Smooth muscle cell of the brain vasculature (primary cell): ENCODE data around the gene FKBP3.
"Not testable (repeated sequence)": the region's sequence is repeated elsewhere in the genome, so short reads cannot be mapped to it uniquely, and the experiment has no call there.

Source experiments
- DNase-seq: peaks from one replicate; pipeline ENCODE4 v3.0.0-alpha.2; 2012; ENCODE audit warnings: low read depth, low spot score

Gene FKBP3

DNA sequence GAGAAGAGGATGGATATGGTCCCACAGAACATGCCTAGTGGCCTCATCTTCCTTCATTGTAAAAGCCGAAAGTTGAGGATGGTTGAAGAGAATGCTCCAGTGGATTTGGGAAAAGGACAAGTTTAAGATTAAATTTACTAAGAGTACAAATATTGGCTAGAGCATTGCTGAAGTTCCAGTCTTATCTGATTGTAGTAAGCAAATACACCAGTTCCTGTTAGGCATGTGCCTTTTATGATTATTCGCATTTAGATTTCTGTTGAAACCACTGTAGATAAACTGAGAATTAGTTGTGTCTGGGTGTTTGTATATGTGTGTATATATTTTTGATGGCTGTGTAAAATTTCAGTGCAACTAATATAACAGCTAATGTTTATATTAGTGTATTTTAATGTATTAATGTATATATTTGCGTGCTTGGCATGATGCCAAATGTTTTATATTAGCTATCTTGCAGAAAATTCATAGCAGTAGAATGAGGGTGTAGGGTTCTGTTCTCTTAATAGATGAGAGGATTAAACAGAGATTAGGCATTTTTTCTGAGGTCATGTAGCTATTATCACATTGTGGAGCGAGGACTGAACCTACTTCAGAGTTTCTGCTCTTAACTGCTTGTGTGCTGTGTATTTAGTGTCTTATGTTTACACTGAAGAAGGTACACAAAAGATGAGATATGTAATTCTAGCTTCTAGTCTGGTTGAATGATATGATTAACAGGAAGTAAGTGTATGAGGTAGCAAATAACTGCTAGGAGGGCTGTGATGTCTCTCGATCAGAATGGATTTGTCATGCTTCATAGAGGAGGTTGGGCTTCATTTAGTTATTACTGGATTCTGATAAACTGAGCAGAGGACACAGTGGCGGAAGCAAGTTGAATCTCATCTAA lies 21.1 kb downstream of the FKBP3 start:
- no peak for DNase-seq

DNA sequence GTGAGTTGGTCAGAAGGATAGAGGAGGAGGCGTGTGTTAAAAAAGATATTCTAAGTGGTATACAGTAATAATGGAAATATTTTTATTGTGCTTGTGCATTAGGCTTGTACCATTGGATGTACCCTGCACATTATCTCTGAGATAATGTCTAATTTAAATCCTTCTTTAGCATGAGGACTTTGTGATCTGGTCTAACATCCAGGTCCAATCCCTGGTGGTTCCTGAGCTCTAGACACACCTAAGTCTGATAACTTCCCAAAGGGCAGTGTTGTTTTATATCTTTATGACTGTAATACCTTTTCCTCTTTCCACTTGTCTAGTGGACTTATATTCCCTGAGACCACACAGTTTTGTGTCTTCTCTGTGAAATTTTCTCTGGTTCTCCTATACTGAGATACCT lies 29.7 kb downstream of the FKBP3 start:
- DNase-seq: no peak

DNA sequence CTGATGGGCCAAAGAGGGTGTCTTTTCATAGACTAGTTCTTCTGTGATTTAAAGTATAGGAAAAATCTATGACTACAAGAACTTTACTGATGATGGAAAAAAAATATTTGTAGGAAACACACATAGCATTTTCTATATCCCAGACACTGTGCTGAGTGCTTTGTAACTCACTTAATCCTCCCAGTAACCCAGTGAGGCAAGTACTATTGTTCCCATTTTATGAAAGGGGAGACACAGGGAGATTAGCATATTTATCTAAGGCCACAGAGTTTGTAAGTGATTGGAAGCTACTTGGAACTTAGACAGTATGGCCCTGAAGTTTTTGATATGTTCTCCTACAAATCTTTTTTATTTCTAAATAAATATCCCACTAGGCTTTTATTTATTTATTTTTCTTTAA lies 30.5 kb downstream of the FKBP3 start:
- DNase-seq: no peak

DNA sequence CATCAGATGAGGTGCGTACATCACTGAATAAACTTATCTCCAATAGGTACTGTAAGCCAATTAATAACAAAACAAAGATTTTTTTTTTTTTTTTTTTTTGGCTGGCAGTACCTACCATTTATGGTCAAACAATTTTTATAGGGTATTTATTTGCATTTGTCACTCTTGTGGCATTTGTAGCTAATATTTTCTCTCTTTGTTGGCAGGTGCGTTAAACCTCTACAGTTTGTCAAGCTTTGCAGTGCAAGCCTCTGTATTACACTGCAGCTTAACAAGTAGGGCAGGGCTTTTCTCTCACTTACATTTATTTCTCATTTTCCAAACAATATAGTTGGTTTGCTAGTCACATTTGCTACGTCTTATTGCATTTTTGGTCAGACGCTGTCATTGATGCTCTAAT lies 38.1 kb downstream of the FKBP3 start:
- no peak for DNase-seq

DNA sequence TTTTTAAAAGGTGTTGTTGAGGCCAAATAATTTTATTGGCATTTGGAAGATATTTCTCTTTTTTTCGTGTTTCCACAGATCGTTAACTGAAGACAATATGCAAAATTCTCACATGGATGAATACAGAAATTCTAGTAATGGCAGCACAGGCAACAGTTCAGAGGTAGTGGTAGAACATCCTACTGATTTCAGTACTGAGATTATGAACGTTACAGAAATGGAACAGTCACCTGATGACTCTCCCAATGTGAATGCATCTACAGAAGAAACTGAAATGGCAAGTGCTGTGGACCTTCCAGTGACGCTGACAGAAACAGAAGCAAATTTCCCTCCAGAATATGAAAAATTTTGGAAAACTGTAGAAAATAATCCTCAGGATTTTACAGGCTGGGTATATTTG lies 39.1 kb downstream of the FKBP3 start:
- no peak for DNase-seq

DNA sequence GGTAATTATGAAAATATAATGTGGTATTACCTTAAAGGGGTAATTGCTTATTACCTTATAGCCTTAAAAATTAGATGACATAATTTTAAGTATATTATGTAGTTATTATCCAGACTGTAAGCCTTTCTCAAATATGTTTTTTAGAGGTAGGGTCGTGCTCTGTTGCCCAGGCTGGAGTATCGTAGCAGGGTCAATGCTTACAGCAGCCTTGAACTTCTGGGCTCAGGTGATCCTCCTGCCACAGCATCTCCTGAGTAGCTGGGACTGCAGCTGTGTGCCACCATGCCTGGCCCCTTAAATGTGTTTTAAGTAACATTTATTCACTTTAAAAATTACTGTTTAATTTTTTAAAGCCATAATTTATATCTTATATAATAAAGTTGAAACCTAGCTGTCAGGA lies 40.0 kb downstream of the FKBP3 start:
- no peak for DNase-seq

DNA sequence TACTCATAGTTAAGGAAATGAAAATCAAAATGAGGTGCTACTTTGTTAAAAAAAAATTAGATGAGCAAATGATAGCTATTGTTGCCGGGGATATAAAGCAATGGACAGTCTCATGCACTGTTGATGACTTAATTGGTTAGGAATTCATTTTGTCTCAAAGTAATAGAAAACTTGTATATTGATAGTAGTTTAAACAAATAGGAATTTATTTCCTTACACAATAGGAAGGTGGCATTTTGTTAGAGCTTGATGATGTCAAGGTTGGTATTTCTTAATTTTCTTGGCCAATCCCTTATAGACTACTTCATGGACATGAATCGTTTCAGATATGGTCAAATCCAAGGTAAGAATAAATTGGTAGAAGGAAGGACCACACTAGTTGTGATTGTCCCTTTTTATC lies 42.6 kb downstream of the FKBP3 start:
- no peak for DNase-seq

DNA sequence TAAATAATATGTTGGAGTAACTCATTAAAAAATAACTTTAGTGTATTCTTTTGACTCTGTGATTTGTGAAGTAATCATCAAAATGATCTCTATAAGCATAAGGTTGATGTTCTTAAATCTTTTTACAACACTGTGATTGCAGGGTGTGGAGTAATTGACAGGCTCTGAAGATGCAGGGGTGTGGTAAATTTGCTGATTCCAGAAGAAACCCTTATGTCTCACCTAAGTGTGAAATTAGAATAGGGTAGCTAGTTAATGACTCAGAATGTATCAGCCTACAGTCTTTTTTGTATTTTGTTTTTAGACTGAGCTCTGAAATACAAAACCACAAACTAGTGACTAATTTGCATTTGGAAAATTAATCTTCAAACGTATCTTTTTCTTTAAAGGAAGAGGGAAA lies 44.5 kb downstream of the FKBP3 start:
- no peak for DNase-seq

DNA sequence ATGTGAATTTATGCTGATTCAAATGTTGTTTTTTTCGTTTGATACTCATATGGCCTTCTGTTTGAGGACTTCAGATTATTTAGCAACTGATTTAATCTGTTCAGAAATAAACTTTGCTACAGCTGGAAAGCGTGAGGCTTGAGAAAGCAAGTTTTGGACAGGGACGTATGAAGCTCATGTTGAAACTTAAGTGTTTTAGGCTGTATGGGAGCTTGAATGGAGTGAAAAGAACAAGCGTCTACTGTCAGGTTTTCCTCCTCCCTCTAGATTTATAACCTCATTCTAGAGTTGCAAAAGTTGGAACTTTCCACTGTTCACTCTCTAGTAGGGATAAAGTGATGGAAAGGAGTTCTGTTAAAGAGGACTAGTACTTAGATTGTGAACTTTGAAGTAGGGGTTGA lies 49.3 kb downstream of the FKBP3 start:
- no peak for DNase-seq

DNA sequence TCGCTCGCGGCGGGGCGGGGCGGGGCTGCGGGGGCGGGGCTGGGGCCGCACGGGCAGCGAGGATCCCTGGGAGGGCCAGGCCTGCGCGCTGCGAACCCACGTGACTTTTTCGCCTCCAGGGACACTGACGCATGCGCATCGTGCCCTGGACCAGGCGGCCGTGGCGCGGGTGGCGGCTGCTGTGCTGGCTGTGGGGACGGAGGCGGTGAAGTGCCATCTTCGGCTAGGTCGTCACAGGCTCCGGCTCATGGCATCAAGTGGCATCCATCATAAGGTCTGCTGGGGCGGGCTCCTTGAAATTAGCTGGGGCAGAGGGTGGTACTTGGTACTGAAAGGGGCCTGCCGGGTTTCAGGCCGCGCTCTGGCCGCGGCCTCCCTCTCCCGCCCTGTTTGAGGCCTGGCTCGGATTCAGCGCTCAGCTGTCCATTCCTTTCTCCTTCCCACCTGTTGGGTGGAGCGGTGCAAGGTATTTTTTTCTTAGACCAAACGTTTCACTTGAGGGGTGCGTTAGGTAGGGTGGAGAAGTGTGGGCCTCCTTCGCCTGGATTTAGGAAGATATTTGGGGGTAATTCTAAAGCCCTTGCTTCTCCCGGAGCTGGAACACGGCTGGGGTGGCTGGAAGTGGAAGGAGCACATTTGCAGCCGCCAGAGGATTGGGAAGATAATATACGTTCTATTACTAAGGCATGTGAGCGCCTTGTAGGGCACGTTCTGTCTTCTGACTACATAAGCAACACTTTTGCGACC lies 50.1 kb downstream of the FKBP3 start, which contains the start of gene PRPF39:
PRPF39 (plus strand) TSS at position 141 of the 747 bp plus-strand sequence. CDS start 11,124 bp downstream, outside the sequence.
- peak; percentile 77 for DNase-seq

DNA sequence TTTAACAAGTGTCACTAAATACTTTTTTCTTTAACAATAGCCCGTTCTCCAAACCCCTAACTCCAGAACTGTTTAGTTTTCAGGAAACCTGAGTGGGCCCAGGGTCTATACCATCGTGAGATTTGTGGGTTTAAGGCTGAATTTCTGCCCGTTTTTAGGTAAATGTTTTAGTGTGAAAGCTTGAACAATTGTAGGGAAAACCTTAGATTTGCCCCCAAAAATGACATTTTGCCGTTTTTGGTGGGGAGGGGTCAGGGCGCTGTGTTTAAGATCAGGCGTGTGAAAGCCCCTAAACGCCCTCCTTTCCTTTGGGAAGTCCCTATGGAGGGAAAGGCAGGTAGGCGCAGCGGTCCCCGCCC lies 50.7 kb downstream of the FKBP3 start:
- no peak for DNase-seq

DNA sequence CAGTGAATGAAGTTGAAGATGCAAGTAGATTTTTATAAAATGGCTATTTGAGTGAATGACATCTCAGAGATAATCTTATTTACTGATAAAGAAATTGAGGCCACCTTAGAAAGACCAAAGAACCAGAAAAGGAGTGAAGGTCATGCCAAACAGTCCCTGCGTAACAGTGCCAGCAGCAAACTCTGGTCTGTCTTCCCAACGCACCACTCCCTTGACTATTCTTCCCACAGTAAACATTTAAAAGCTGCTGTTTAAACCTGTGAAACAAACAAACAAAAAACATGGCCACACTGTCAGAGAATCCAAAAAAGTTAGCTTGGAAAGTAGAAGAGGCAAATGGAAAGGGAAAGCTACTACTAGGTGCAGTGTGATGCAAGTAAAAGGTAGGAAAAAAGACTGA lies 51.9 kb downstream of the FKBP3 start:
- DNase-seq: no peak

DNA sequence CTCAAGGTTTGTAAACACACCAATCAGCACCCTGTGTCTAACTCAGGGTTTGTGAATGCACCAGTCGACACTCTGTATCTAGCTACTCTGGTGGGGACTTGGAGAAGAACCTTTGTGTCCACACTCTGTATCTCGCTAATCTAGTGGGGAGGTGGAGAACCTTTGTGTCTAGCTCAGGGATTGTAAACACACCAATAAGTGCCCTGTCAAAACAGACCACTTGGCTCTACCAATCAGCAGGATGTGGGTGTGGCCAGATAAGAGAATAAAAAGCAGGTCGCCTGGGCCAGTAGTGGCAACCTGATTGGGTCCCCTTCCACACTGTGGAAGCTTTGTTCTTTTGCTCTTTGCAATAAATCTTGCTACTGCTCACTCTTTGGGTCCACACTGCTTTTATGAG lies 53.2 kb downstream of the FKBP3 start:
- DNase-seq: not testable (repeated sequence)

DNA sequence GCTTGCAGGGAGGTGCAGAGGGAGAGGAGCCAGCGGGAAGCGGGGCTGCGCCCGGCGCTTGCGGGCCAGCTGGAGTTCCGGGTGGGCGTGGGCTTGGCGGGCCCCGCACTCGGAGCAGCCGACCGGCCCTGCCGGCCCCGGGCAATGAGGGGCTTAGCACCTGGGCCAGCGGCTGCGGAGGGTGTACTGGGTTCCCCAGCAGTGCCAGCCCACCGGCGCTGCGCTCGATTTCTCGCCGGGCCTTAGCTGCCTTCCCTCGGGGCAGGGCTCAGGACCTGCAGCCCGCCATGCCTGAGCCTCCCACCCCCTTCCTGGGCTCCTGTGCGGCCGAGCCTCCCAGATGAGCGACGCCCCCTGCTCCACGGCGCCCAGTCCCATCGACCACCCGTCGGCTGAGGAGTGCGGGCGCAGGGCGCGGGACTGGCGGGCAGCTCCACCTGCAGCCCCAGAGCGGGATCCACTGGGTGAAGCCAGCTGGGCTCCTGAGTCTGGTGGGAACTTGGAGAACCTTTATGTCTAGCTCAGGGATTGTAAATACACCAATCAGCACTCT lies 53.8 kb downstream of the FKBP3 start:
- not testable (repeated sequence) for DNase-seq

DNA sequence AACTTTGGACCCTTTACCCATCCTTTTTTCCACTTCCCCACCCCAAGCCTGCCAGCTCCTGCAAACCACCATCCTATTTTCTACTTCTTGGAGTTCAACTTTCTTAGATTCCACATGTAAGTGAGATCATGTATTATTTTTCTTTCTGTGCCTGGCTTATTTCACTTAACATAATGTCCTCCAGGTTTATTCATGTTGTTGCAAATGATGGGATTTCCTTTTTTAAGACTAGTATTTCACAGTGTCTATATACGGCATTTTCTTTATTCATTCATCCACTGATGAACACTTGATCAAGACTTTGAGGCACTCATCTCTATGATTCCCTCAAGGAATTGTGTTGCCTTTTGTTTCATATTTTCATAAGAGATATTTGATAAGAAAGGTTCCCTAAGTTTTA lies 56.0 kb downstream of the FKBP3 start:
- no peak for DNase-seq

DNA sequence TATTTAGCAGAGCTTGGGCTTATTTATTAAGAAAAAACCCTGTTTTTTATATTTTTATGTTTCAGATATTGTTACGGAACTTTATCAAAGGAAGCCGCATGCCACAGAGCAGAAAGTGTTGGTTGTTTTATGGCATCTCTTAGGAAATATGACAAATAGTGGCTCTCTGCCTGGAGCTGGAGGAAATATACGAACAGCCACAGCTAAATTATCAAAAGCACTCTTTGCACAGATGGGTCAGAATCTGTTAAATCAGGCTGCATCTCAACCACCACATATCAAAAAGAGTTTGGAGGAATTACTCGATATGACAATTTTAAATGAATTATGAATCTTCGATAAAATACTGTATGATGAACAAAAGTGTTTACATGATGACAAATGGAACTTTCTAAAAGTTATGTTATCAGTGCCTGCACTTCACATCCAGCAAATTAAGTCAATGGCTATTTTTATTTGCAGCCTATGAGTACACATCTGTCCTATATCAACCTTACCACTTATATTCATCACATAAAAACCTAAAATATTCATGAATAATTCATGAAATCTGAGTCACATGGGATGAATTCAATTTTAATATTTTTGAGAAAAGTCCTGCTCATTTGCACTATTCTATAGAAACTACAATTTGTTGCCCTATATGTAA lies 60.9 kb downstream of the FKBP3 start:
- DNase-seq: no peak

DNA sequence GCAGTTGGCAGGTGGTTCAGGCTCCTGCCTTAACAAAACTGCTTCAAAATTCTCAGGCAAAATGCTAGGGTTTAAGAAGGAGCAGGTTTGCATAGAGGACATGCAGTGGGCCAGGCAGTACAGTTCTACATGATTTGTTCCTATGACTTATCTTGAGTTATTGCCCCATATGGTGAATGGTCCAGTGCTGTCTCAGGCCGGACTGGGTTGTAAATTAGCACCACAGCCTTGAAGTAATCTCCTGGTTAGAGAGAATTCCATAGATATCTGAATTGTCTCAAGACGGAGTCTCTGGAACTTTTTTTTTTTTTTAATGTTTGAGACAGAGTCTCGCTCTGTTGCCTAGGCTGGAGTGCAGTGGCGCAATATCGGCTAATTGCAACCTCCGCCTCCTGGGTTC lies 62.2 kb downstream of the FKBP3 start:
- DNase-seq: no peak

DNA sequence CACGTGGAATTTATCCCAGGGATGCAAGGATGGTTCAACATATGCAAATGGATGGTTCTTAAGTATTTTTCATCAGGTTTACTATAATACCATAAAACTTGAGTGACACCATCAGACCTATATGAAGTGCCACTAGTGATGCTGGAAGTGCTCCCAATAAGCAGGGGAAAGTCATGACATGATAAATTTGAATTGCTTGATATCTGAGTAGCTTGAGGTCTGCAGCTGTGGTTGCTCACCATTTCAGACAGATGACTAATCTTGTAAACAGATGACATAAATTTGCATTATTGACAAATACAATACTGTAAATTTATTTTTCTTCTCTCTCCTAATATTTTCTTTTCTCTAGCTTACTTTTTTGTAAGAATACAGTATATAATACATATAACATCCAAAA lies 64.1 kb downstream of the FKBP3 start:
- no peak for DNase-seq

DNA sequence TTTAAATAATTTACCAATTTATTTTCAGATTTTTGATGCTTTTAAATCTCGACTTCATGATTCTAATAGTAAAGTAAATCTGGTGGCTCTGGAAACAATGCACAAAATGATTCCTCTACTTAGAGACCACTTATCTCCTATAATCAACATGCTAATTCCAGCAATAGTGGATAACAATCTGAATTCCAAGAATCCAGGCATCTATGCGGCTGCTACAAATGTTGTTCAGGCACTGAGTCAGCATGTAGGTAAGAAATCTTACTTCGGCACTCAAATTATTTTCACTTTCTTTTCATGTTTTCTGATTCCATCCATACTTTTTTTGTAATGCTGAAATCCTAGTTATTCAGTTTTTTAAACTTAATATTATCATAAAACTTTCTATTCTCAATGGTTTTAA lies 65.9 kb downstream of the FKBP3 start:
- DNase-seq: no peak

DNA sequence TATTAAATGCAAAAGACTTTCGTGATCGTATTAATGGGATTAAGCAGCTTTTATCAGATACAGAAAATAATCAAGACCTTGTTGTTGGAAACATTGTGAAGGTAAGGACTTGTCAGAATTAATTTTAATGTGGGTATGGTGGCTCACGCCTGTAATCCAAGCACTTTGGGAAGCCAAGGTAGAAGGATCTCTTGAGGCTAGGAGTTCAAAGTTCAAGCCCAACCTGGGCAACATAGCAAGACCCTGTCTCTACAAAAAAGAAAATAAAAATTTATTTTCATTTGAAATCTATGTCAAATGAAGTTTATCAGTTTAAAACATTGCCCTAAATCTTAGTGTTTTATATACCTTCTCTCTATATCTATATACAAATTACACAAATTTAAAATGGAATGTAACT lies 67.6 kb downstream of the FKBP3 start:
- DNase-seq: no peak

DNA sequence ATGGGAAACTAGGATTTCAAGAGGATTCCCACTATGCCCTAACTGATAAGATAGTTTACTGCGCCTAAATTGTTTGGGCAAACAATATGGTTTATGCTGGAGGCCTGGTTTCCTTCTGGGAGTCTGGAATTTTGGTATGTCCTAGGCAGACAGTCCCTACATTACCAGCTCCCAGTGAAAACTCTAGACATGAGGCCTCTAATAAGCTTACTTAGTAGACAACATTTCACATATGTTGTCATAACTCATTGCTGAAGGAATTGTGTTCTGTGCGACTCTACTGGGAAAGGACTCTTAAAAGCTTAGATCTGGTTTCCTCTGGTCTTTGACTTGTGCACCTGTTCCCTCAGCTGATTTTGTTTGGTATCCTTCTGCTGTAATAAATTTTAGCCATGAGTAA lies 68.3 kb downstream of the FKBP3 start:
- no peak for DNase-seq
